GM18867 (cell line): Measurements from ENCODE around the gene APBB2.

ENCODE experiments used
- ATAC-seq: cut with Tn5 transposase; IDR thresholded peaks from one replicate; pipeline ENCODE4 v1.9.1; 2021; ENCODE audit warnings: mild to moderate bottlenecking, moderate library complexity; ENCODE audit not compliant: unreplicated experiment

APBB2 gene

GRCh38 chr4:40991908-40992307, 222.4 kb downstream of the APBB2 start:
- ATAC-seq: peak; percentile 51

GRCh38 chr4:40990899-40991265, 223.5 kb downstream of the APBB2 start:
- ATAC-seq: no peak

GRCh38 chr4:40990236-40990898, 224.0 kb downstream of the APBB2 start:
- ATAC-seq: no peak

GRCh38 chr4:40987151-40987550, 227.2 kb downstream of the APBB2 start:
- ATAC-seq: no peak

- no peak for ATAC-seq
Observed at GRCh38 chr4:40986375-40986774, 228.0 kb downstream of the APBB2 start.

- no peak for ATAC-seq
Observed at GRCh38 chr4:40984051-40984450, 230.3 kb downstream of the APBB2 start.

GRCh38 chr4:40980318-40980883, 233.9 kb downstream of the APBB2 start:
- ATAC-seq: peak; percentile 64

GRCh38 chr4:40978548-40978947, 235.8 kb downstream of the APBB2 start:
- no peak for ATAC-seq

GRCh38 chr4:40976343-40976742, 238.0 kb downstream of the APBB2 start:
- ATAC-seq: no peak

GRCh38 chr4:40972722-40973121, 241.6 kb downstream of the APBB2 start:
- no peak for ATAC-seq

GRCh38 chr4:40971338-40971737, 243.0 kb downstream of the APBB2 start:
- ATAC-seq: no peak

GRCh38 chr4:40969501-40969900, 244.8 kb downstream of the APBB2 start:
- ATAC-seq: no peak

- ATAC-seq: no peak
Observed at GRCh38 chr4:40967550-40967949, 246.8 kb downstream of the APBB2 start.

GRCh38 chr4:40966091-40966490, 248.3 kb downstream of the APBB2 start:
- no peak for ATAC-seq

- ATAC-seq: no peak
Observed at GRCh38 chr4:40963897-40964478, 250.4 kb downstream of the APBB2 start.

- no peak for ATAC-seq
Observed at GRCh38 chr4:40962551-40963180, 251.7 kb downstream of the APBB2 start.

GRCh38 chr4:40960941-40961340, 253.4 kb downstream of the APBB2 start:
- no peak for ATAC-seq

GRCh38 chr4:40957281-40957680, 257.1 kb downstream of the APBB2 start:
- ATAC-seq: no peak

- no peak for ATAC-seq
Observed at GRCh38 chr4:40956721-40957255, 257.6 kb downstream of the APBB2 start.

- no peak for ATAC-seq
Observed at GRCh38 chr4:40954088-40954668, 260.2 kb downstream of the APBB2 start.

GRCh38 chr4:40953283-40954087, 260.9 kb downstream of the APBB2 start:
- ATAC-seq: no peak
